K562 (cell line): ENCODE data around the gene COL1A1. TPM values are rescaled to one million over a fixed set of nuclear protein-coding genes. Genes with fewer than 3 reads are reported as not detected.

Experiments
- CSDE1 ChIP-seq, 2 experiments: fragments of 450-650 bp; IDR thresholded peaks; 2 replicates each; pipeline ENCODE4 v1.6.1; 2016; ENCODE audit warnings: mild to moderate bottlenecking in 1 of 2
- FOXJ3 ChIP-seq: sonication (generic); formaldehyde crosslinking; IDR thresholded peaks from 2 replicates; pipeline ENCODE4 v1.4.0; 2020; ENCODE audit warnings: mild to moderate bottlenecking, missing genetic modification reagents
- GMEB1 ChIP-seq: fragments of 250-450 bp; sonication (Bioruptor Pico); IDR thresholded peaks from 2 replicates; pipeline ENCODE4 v1.4.0; 2020; ENCODE audit warnings: mild to moderate bottlenecking
- HNRNPUL1 ChIP-seq: fragments of 200-400 bp; formaldehyde crosslinking; IDR thresholded peaks from 2 replicates; pipeline ENCODE4 v1.6.1; 2017; ENCODE audit warnings: low read length
- JUNB ChIP-seq: fragments of 450-650 bp; formaldehyde crosslinking; conservative IDR thresholded peaks from 2 replicates; pipeline ENCODE4 v1.4.0; 2020; ENCODE audit warnings: mild to moderate bottlenecking
- POLR2G ChIP-seq: fragments of 200-400 bp; formaldehyde crosslinking; IDR thresholded peaks from 2 replicates; pipeline ENCODE4 v1.6.1; 2017; ENCODE audit warnings: low read depth, mild to moderate bottlenecking, antibody characterized with exemption, low read length, moderate library complexity
- TFAP4 ChIP-seq: sonication (generic); formaldehyde crosslinking; IDR thresholded peaks from 2 replicates; pipeline ENCODE4 v1.8.0; 2022; ENCODE audit warnings: missing genetic modification reagents, mild to moderate bottlenecking, moderate library complexity, borderline replicate concordance
- VEZF1 ChIP-seq: fragments of 200-800 bp; sonication (Bioruptor generic); IDR thresholded peaks from 2 replicates; pipeline ENCODE4 v1.6.1; 2017; ENCODE audit warnings: missing genetic modification characterization, missing compliant biosample characterization
- ZNF143 ChIP-seq: sonication (generic); formaldehyde crosslinking; IDR thresholded peaks from 2 replicates; pipeline ENCODE4 v1.9.0; 2022; ENCODE audit warnings: mild to moderate bottlenecking, missing genetic modification reagents
- ZNF584 ChIP-seq: fragments of 200-800 bp; sonication (Bioruptor generic); IDR thresholded peaks from 2 replicates; pipeline ENCODE4 v1.6.1; 2016; ENCODE audit warnings: low read depth, mild to moderate bottlenecking, missing genetic modification characterization, missing compliant biosample characterization
- polyA plus RNA-seq, 8 experiments: library from polyadenylated mRNA; depleted of rRNA in 4 of 8; stranded (reverse) in 5 of 8; unstranded in 3 of 8; fragments of >200 nt; fragmentation: Nextera tagmentation in 2 of 8; fragmentation: Illumina TruSeq in 1 of 8; extraction: Ambion mirVana in 2 of 8; extraction: Trizol in 1 of 8; gene quantifications; 2 replicates each; pipeline versions ENCODE4 v1.2.1 to v1.2.3, GENCODE V29; 2011 to 2014; ENCODE audit warnings: inconsistent platforms in 1 of 8, missing spikeins in 1 of 8
- total RNA-seq, 7 experiments: library from RNA; depleted of rRNA in 6 of 7; stranded (reverse); fragments of >200 nt in 6 of 7; fragmentation: Illumina TruSeq in 2 of 7; extraction: Trizol in 2 of 7; gene quantifications; 2 replicates each; pipeline versions ENCODE4 v1.2.1 to v1.2.3, GENCODE V29; 2011 to 2021; ENCODE audit warnings: low replicate concordance in 1 of 7

Gene COL1A1
- total and polyA plus RNA-seq, 9 of the 15 experiments (the other 6 are each of a cell fraction or from before 2014, with no cell fraction given), result 0.04 to 3.4 (median 0.18) TPM

DNA sequence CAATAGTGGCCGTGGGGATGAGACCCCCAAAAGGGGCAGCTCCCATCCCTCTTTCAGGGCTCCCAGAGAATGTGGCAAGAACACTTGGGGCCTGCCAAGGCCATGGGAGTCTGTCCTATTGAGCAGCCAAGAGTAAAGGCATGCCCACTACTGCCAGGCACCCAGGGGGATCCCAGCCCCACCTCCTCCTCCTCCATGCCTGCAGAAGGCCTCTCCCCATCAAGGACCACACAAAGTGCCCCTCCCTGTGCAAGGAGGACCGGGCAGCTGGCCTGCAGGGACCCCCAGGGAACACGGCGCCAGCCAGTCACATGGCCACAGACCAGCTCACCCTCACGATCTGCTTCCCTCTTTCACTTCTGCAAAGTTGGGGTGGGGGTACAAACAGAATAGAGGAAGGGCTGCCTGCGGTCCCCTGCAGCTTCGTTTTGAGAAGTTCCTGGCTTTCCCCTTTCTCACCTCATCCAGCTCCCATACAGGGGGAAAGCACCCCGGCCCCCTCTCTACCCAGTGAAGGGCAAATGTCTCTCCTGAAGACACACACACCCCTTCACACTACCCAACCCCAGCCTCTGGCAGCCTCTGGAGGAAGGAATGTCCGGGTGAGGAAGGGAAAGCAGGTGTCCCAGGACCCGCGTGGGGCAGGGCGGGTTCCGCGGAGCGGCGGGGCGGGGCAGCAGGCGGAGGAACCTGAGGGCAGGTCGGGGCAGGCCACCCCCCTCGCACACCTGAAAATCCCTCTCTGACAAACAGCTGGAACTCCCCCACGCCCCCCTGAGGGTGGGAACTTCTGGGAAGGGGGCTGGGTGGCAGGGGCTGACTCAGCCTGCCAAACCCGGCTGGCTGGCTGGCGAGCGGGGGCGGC lies 53.0 kb downstream of the COL1A1 start (continued):
- TF ChIP-seq TFAP4 (CRISPR knock-in tag), result peak; percentile 78
- no peak for TF ChIP-seq GMEB1
- TF ChIP-seq CSDE1 (IDR thresholded peaks at IDR 0.05), result no peak
- TF ChIP-seq HNRNPUL1, result no peak
- no peak for TF ChIP-seq ZNF143 (CRISPR knock-in tag)
- TF ChIP-seq JUNB (CRISPR knock-in tag), result no peak
- TF ChIP-seq FOXJ3, result no peak
- peak; percentile 61; the same call in 1 of the 2 replicates for TF ChIP-seq VEZF1 (CRISPR knock-in tag)
- 0 out of 2 replicates have a peak, but pooled peaks have one; percentile 9 for TF ChIP-seq POLR2G
- TF ChIP-seq ZNF584 (CRISPR knock-in tag), result no peak
